ENCODE measurements around the gene MACROD2. TPM values are rescaled to one million over a fixed set of nuclear protein-coding genes. Genes with fewer than 3 reads are reported as not detected.

Gene MACROD2
- total RNA-seq, 4 donors from 2014 or later: 4.0 to 14.1 (median 10.4) TPM

DNA sequence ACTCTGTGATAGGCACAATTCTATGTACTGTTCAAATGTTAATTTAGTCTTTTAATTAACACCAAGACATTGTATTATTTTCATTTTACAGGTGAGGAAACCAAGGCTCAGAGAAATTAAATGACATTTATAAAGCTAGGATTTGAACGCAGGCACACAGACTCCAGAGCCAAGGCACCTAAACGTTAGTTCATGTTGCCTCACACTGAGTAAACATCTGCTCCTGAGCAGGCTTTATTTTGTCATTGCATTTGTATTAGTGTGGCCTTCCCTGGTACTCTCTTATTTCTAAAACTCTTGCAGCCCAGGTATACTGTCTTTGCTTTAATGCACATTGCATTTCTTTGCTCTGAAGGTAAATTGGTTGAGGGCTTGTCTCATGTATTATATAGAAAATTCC, 605.2 kb downstream of the MACROD2 start:
- no peaks in the 10 kb centered on the region for H3K9me3 ChIP-seq
- H3K4me1 ChIP-seq: no peaks in the 10 kb centered on the region
- no peak for DNase-seq (ENCODE audit: low spot score in 2 of 2)
- H3K4me3 ChIP-seq: no peak overlapping the region
- no peak overlapping the region for H3K27ac ChIP-seq
- TF ChIP-seq CTCF (IDR thresholded peaks at IDR 0.05) (no peak), EP300 (IDR thresholded peaks at IDR 0.05) (no peak), POLR2A (IDR thresholded peaks at IDR 0.05) (no peak)
- WGBS, 2 donors: 86 to 90% methylated on average over 2 of the region's 2 CpGs
- H3K27me3 ChIP-seq: no peaks in the 10 kb centered on the region
- no peaks in the 10 kb centered on the region for H3K36me3 ChIP-seq

DNA sequence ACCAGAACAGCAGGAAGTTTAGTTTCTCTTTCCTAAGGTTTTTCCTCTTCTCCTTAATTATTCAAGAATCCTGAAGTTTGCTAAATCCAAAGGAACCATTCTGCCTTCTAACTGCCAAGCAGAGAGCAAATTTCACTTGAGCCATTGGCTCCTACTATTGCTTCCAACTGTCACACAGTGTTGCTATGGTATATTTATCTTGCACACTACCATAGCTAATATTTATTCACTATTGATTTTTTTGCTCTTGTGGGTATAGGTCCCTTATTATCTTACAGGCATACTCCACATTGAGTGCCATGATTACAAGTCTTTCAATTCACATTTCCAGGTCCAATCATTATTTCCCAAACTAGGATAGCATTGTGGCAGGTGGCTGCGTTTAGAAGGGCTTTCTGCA, 608.8 kb downstream of the MACROD2 start:
- no peaks in the 10 kb centered on the region for H3K9me3 ChIP-seq
- DNase-seq (ENCODE audit: low spot score in 2 of 2): no peak
- no peaks in the 10 kb centered on the region for H3K36me3 ChIP-seq
- no peak overlapping the region for H3K4me3 ChIP-seq
- TF ChIP-seq EP300 (IDR thresholded peaks at IDR 0.05) (no peak), CTCF (IDR thresholded peaks at IDR 0.05) (no peak)
- H3K4me1 ChIP-seq: no peaks in the 10 kb centered on the region
- WGBS, 2 donors: 92 to 94% methylated on average over 1 of the region's 1 CpG
- H3K27me3 ChIP-seq: no peaks in the 10 kb centered on the region
- no peak overlapping the region for H3K27ac ChIP-seq

- 86 to 88% methylated on average over 4 of the region's 4 CpGs for WGBS, 2 donors
- no peaks in the 10 kb centered on the region for H3K4me1 ChIP-seq
- H3K36me3 ChIP-seq: no peaks in the 10 kb centered on the region
- H3K27me3 ChIP-seq: no peaks in the 10 kb centered on the region
- H3K9me3 ChIP-seq: no peaks in the 10 kb centered on the region
- no peak overlapping the region for H3K27ac ChIP-seq
- no peak overlapping the region for H3K4me3 ChIP-seq
- no peak for DNase-seq (ENCODE audit: low spot score in 2 of 2)
- TF ChIP-seq EP300 (IDR thresholded peaks at IDR 0.05) (no peak), POLR2A (IDR thresholded peaks at IDR 0.05) (no peak), CTCF (IDR thresholded peaks at IDR 0.05) (no peak)
Measured at GRCh38 chr20:14609328-14610221, 614.3 kb downstream of the MACROD2 start.

GRCh38 chr20:14611479-14611878, 616.2 kb downstream of the MACROD2 start:
- Histone ChIP-seq H3K9me3 (no peaks in the 10 kb centered on the region), H3K36me3 (no peaks in the 10 kb centered on the region), H3K4me3 (no peak overlapping the region), H3K27me3 (no peaks in the 10 kb centered on the region), H3K27ac (no peak overlapping the region), H3K4me1 (no peaks in the 10 kb centered on the region)
- DNase-seq (ENCODE audit: low spot score in 2 of 2): no peak
- 88 to 90% methylated on average over 2 of the region's 2 CpGs for WGBS, 2 donors
- TF ChIP-seq EP300 (IDR thresholded peaks at IDR 0.05): no peak
- no peak for TF ChIP-seq POLR2A (IDR thresholded peaks at IDR 0.05)
- TF ChIP-seq CTCF (IDR thresholded peaks at IDR 0.05): no peak

GRCh38 chr20:14612391-14612790, 617.1 kb downstream of the MACROD2 start:
- no peak for DNase-seq (ENCODE audit: low spot score in 2 of 2)
- Histone ChIP-seq H3K9me3 (no peaks in the 10 kb centered on the region), H3K27me3 (no peaks in the 10 kb centered on the region), H3K36me3 (no peaks in the 10 kb centered on the region), H3K4me1 (no peaks in the 10 kb centered on the region), H3K27ac (no peak overlapping the region), H3K4me3 (no peak overlapping the region)
- no peak for TF ChIP-seq CTCF (IDR thresholded peaks at IDR 0.05)
- TF ChIP-seq EP300 (IDR thresholded peaks at IDR 0.05): no peak
- TF ChIP-seq POLR2A (IDR thresholded peaks at IDR 0.05): no peak
- WGBS, 2 donors: 83 to 89% methylated on average over 1 of the region's 1 CpG

Data from tibial nerve (tissue), 4 donors.